Thyroid gland (tissue), 4 donors: Measurements from ENCODE around the gene KHDC4.

ENCODE experiments used
- POLR2A ChIP-seq, 2 donors: fragments of 450-650 bp; IDR thresholded peaks; one replicate each; pipeline ENCODE4 v1.6.1; 2017; ENCODE audit warnings: antibody characterized with exemption in 2 of 2, mild to moderate bottlenecking in 2 of 2, moderate library complexity in 1 of 2
- TF ChIP-seq, protein P1 (sequence below), 6 experiments: fragments of 200-600 bp in 3 of 6; fragments of 450-650 bp in 3 of 6; sonication (generic) in 3 of 6; IDR thresholded peaks; one replicate each; pipeline ENCODE4 v1.5.1; 2016 to 2019; ENCODE audit warnings: antibody characterized with exemption in 6 of 6, mild to moderate bottlenecking in 2 of 6, inconsistent platforms in 1 of 6, moderate library complexity in 1 of 6

DNA sequence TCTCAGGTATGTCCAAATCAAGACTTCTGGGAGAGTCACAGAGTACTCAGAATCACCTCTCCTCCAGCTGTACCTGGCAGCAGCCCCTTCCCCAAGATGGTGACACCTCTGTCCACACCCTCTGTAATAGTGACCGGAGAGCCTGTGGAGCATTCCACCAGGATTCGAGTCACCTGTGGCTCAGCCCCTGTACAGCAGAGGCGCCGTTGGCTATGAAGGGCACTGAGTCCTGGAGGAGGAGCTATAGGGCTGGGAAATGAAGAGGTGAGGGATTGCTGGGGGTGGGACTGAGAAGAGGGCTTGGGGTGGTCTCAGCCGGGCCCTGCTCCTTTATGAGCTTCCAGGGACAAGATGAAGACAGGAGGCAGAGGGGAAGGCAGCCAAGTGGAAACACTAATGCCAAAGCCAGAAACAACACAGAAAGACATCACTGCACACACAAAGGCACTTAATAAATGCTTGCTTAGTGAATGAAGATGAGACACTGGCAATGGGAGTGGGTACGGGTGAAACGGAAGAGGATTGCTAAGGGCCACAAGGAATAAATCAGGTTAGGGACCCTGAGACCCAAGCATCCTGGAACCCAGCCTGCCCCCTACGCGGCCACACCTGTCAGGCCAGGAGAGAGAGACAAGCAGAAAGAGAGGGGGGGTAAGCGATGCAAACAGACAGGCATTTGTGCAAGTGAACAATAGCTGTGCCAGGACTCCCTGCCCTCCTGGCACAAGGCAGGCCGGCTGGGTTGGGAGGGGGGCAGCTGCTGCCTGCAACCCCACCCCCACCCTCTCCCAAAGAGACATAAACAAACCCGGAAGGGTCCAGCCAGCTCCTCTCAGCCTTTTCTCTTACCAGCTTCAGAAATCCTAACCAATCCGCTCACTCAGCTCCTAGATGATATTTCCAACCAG lies 40.2 kb upstream of the KHDC4 start:
- TF ChIP-seq, protein P1, sequence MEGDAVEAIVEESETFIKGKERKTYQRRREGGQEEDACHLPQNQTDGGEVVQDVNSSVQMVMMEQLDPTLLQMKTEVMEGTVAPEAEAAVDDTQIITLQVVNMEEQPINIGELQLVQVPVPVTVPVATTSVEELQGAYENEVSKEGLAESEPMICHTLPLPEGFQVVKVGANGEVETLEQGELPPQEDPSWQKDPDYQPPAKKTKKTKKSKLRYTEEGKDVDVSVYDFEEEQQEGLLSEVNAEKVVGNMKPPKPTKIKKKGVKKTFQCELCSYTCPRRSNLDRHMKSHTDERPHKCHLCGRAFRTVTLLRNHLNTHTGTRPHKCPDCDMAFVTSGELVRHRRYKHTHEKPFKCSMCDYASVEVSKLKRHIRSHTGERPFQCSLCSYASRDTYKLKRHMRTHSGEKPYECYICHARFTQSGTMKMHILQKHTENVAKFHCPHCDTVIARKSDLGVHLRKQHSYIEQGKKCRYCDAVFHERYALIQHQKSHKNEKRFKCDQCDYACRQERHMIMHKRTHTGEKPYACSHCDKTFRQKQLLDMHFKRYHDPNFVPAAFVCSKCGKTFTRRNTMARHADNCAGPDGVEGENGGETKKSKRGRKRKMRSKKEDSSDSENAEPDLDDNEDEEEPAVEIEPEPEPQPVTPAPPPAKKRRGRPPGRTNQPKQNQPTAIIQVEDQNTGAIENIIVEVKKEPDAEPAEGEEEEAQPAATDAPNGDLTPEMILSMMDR (IDR thresholded peaks at IDR 0.05), result peak in 2 of 6 experiments; percentile 6 to 8
- TF ChIP-seq POLR2A (IDR thresholded peaks at IDR 0.05), result no peak
